HCT116 (cell line): ENCODE results near the gene ZWILCH. TPM values are rescaled to one million over a fixed set of nuclear protein-coding genes. Genes with fewer than 3 reads are reported as not detected.

Experiments used
- ATAC-seq: fragments of 200-7000 bp; cut with Tn5 transposase; 2 replicates; pipeline ENCODE4 v1.9.1; 2020; ENCODE audit warnings: mild to moderate bottlenecking, moderate library complexity
- BruUV-seq: library from RNA; stranded (reverse); fragments of 400-500 nt; replicated peaks from 2 replicates; lab custom pipeline; 2021; lab: Mats Ljungman, UMichigan
- CTCF ChIA-PET: fragments of 300-600 bp; sonication (Branson Sonifier 250); formaldehyde crosslinking; loops from one replicate; lab custom pipeline; 2021; ENCODE audit warnings: antibody characterized with exemption; lab: Charles Lee
- POLR2A ChIA-PET: fragments of 300-600, 350-600 bp; sonication (Branson Sonifier 250); formaldehyde crosslinking; loops from one replicate; lab custom pipeline; 2021; ENCODE audit warnings: antibody characterized with exemption; lab: Charles Lee
- RAD21 ChIA-PET, 2 experiments: fragments of 300-600 bp; sonication (Branson Sonifier 250); formaldehyde crosslinking; loops; one replicate each; lab custom pipeline; 2023; ENCODE audit warnings: low total read pairs in 2 of 2; ENCODE audit not compliant: uncharacterized antibody in 2 of 2, unreplicated experiment in 2 of 2, low non-redundant PET in 1 of 2; lab: Charles Lee
- DNase-seq: peaks from one replicate; pipeline ENCODE4 v3.0.0-alpha.2; 2010; ENCODE audit warnings: low read depth, low spot score
- H2AFZ ChIP-seq: fragments of 200-600 bp; shearing (Covaris generic), sonication (generic); 2 replicates; pipeline ENCODE4 v1.6.1; 2017; ENCODE audit warnings: low read depth, mixed run types, mixed read lengths, antibody characterized with exemption, low read length; ENCODE audit not compliant: poor library complexity, severe bottlenecking
- H3K27ac ChIP-seq: 2 replicates; pipeline ENCODE4 v1.5.1; 2012; ENCODE audit warnings: low read depth, low read length
- H3K27me3 ChIP-seq: fragments of 200-600 bp; sonication (generic); 2 replicates; pipeline ENCODE4 v1.6.1; 2016; ENCODE audit warnings: mixed run types, low read length, mixed read lengths; ENCODE audit not compliant: insufficient read depth
- H3K36me3 ChIP-seq, 2 experiments: fragments of 200-500 bp in 1 of 2; fragments of 200-600 bp in 1 of 2; sonication (Bioruptor generic) in 1 of 2; sonication (generic) in 1 of 2; 2 replicates each; pipeline versions ENCODE4 v1.5.1 to v1.6.1; 2014 to 2016; ENCODE audit warnings: low read length in 2 of 2, inconsistent platforms in 1 of 2, mixed read lengths in 1 of 2, mixed run types in 1 of 2; ENCODE audit not compliant: insufficient read depth in 2 of 2, control insufficient read depth in 1 of 2
- H3K4me1 ChIP-seq, 2 experiments: fragments of 200-600 bp in 1 of 2; sonication (generic) in 1 of 2; 2 replicates each; pipeline versions ENCODE4 v1.5.1 to v1.6.1; 2012 to 2017; ENCODE audit warnings: low read length in 2 of 2, inconsistent platforms in 1 of 2, mild to moderate bottlenecking in 1 of 2, mixed read lengths in 1 of 2, mixed run types in 1 of 2, moderate library complexity in 1 of 2; ENCODE audit not compliant: insufficient read depth in 2 of 2, control insufficient read depth in 1 of 2
- H3K4me2 ChIP-seq: fragments of 200-600 bp; sonication (generic); 2 replicates; pipeline ENCODE4 v1.6.1; 2017; ENCODE audit warnings: mixed run types, low read length, mixed read lengths
- H3K4me3 ChIP-seq, 2 experiments: fragments of 200-600 bp in 1 of 2; sonication (generic) in 1 of 2; replicated peaks in 1 of 2; 2 replicates each; pipeline ENCODE4 v1.5.1; 2011 to 2016; ENCODE audit warnings: low read length in 2 of 2, control low read depth in 1 of 2, low read depth in 1 of 2, mild to moderate bottlenecking in 1 of 2, mixed read lengths in 1 of 2, mixed run types in 1 of 2
- H3K79me2 ChIP-seq: fragments of 200-600 bp; sonication (generic); 2 replicates; pipeline ENCODE4 v1.6.1; 2017; ENCODE audit warnings: mild to moderate bottlenecking, mixed run types, low read length, moderate library complexity, mixed read lengths; ENCODE audit not compliant: insufficient read depth
- H3K9ac ChIP-seq: fragments of 200-600 bp; sonication (generic); 2 replicates; pipeline ENCODE4 v1.6.1; 2016; ENCODE audit warnings: low read length, mixed read lengths
- H3K9me2 ChIP-seq: fragments of 200-600 bp; sonication (generic), shearing (Covaris generic); 2 replicates; pipeline ENCODE4 v1.6.1; 2017; ENCODE audit warnings: mixed run types, mild to moderate bottlenecking, moderate library complexity; ENCODE audit not compliant: insufficient read depth
- H3K9me3 ChIP-seq, 2 experiments: fragments of 200-500 bp in 1 of 2; fragments of 200-600 bp in 1 of 2; sonication (Bioruptor generic) in 1 of 2; sonication (generic) in 1 of 2; 2 replicates each; pipeline ENCODE4 v1.6.1; 2014 to 2017; ENCODE audit warnings: low read length in 2 of 2, mixed read lengths in 2 of 2, inconsistent platforms in 1 of 2, low read depth in 1 of 2, mild to moderate bottlenecking in 1 of 2, mixed run types in 1 of 2, moderate library complexity in 1 of 2; ENCODE audit not compliant: control insufficient read depth in 1 of 2, insufficient read depth in 1 of 2
- H4K20me1 ChIP-seq: fragments of 200-600 bp; sonication (generic), shearing (Covaris generic); 2 replicates; pipeline ENCODE4 v1.6.1; 2017; ENCODE audit warnings: mixed run types, mild to moderate bottlenecking, moderate library complexity; ENCODE audit not compliant: insufficient read depth
- ATF3 ChIP-seq: IDR thresholded peaks from 2 replicates; pipeline ENCODE4 v1.6.1; 2012
- CBX3 ChIP-seq: IDR thresholded peaks from 2 replicates; pipeline ENCODE4 v1.6.1; 2012; ENCODE audit warnings: low read depth
- CEBPB ChIP-seq: IDR thresholded peaks from 2 replicates; pipeline ENCODE4 v1.6.1; 2012; ENCODE audit warnings: low read depth
- CTCF ChIP-seq, 3 experiments: fragments of 200-600 bp in 1 of 3; sonication (generic) in 1 of 3; IDR thresholded peaks in 2 of 3; conservative IDR thresholded peaks in 1 of 3; 2 replicates each; pipeline ENCODE4 v1.5.1; 2012 to 2017; ENCODE audit warnings: low read depth in 2 of 3, low read length in 2 of 3, antibody characterized with exemption in 1 of 3, borderline replicate concordance in 1 of 3, control low read depth in 1 of 3, mild to moderate bottlenecking in 1 of 3, mixed read lengths in 1 of 3, mixed run types in 1 of 3, moderate library complexity in 1 of 3; ENCODE audit not compliant: insufficient read depth in 1 of 3
- ELF1 ChIP-seq: IDR thresholded peaks from 2 replicates; pipeline ENCODE4 v1.6.1; 2012; ENCODE audit warnings: low read depth, borderline replicate concordance
- EZH2 ChIP-seq: fragments of 200-600 bp; sonication (generic); IDR thresholded peaks from 2 replicates; pipeline ENCODE4 v1.6.1; 2017; ENCODE audit warnings: antibody characterized with exemption, mixed run types
- EZH2phosphoT487 ChIP-seq: fragments of 200-600 bp; IDR thresholded peaks from 2 replicates; pipeline ENCODE4 v1.6.1; 2018; ENCODE audit warnings: antibody characterized with exemption, borderline replicate concordance
- FOSL1 ChIP-seq: IDR thresholded peaks from 2 replicates; pipeline ENCODE4 v1.6.1; 2012; ENCODE audit warnings: low read depth
- JUND ChIP-seq: IDR thresholded peaks from 2 replicates; pipeline ENCODE4 v1.6.1; 2012
- MAX ChIP-seq: IDR thresholded peaks from 2 replicates; pipeline ENCODE4 v1.6.1; 2012
- POLR2A ChIP-seq: IDR thresholded peaks from 2 replicates; pipeline ENCODE4 v1.7.0; 2011; ENCODE audit warnings: borderline replicate concordance; ENCODE audit not compliant: insufficient read depth, insufficient read length; ENCODE audit errors: extremely low read depth
- POLR2AphosphoS5 ChIP-seq: IDR thresholded peaks from 2 replicates; pipeline ENCODE4 v1.6.1; 2011; ENCODE audit warnings: mild to moderate bottlenecking, low read depth, low read length, moderate library complexity
- RAD21 ChIP-seq: IDR thresholded peaks from 2 replicates; pipeline ENCODE4 v1.6.1; 2012; ENCODE audit warnings: low read depth, mild to moderate bottlenecking
- SIN3A ChIP-seq: IDR thresholded peaks from 2 replicates; pipeline ENCODE4 v1.6.1; 2012; ENCODE audit warnings: low read depth
- SRF ChIP-seq: IDR thresholded peaks from 2 replicates; pipeline ENCODE4 v1.6.1; 2012; ENCODE audit warnings: low read depth
- TCF7L2 ChIP-seq: IDR thresholded peaks from 2 replicates; pipeline ENCODE4 v1.7.0; 2011; ENCODE audit warnings: borderline replicate concordance, inconsistent platforms; ENCODE audit not compliant: insufficient read depth, insufficient read length; ENCODE audit errors: extremely low read depth
- YY1 ChIP-seq: IDR thresholded peaks from 2 replicates; pipeline ENCODE4 v1.6.1; 2011; ENCODE audit warnings: low read length, low read depth, moderate library complexity, mild to moderate bottlenecking; ENCODE audit not compliant: insufficient replicate concordance; ENCODE audit errors: extremely low read depth
- ZFX ChIP-seq: fragments of 450-650 bp; IDR thresholded peaks from 2 replicates; pipeline ENCODE4 v1.6.1; 2017
- ZNF274 ChIP-seq: fragments of 200-500 bp; sonication (Bioruptor generic); IDR thresholded peaks from 2 replicates; pipeline ENCODE4 v1.6.1; 2014; ENCODE audit warnings: mild to moderate bottlenecking, low read depth, low read length, inconsistent platforms
- intact Hi-C: fragments of 100-400 bp; cut with micrococcal nuclease; formaldehyde crosslinking; loops from 2 replicates; pipeline ENCODE4 v1.10.0; 2022
- total RNA-seq: library from RNA; stranded (reverse); gene quantifications from one replicate; pipeline ENCODE4 v1.2.1, GENCODE V29; 2021; ENCODE audit not compliant: unreplicated experiment

The ZWILCH gene
- total RNA-seq, 1 experiment from 2014 or later, result 25.8 TPM

- Histone ChIP-seq H3K4me2 (no peak overlapping the region), H3K27me3 (no peaks in the 10 kb centered on the region), H4K20me1 (no peaks in the 10 kb centered on the region), H3K4me1 (no peaks in the 10 kb centered on the region), H3K4me3 (no peak overlapping the region), H3K9ac (no peak overlapping the region), H3K9me3 (no peaks in the 10 kb centered on the region), H3K9me2 (no peaks in the 10 kb centered on the region), H3K36me3 (no peaks in the 10 kb centered on the region), H3K79me2 (no peaks in the 10 kb centered on the region), H2AFZ (no peak overlapping the region), H3K27ac (no peak overlapping the region)
- TF ChIP-seq MAX (no peak), EZH2phosphoT487 (no peak), TCF7L2 (no peak), ATF3 (no peak), RAD21 (no peak), CEBPB (no peak), SRF (no peak), POLR2A (no peak), POLR2AphosphoS5 (no peak), CTCF (IDR thresholded peaks at IDR 0.05 in 2 of 3, conservative IDR thresholded peaks at IDR 0.05 in 1 of 3; ENCODE audit: borderline replicate concordance in 1 of 3, insufficient read depth in 1 of 3, low read depth in 2 of 3, low read length in 2 of 3) (no peak), ELF1 (no peak), EZH2 (no peak), YY1 (no peak), ZNF274 (no peak), SIN3A (no peak), JUND (no peak), CBX3 (no peak), ZFX (no peak), FOSL1 (no peak)
- DNase-seq (no peak), ATAC-seq (no peak)
- POLR2A ChIA-PET, result no interaction called here
- BruUV-seq, result no TSS peak
- RAD21 ChIA-PET, result no interaction called here
- intact Hi-C loops, result no loop called here
- CTCF ChIA-PET, result interaction anchor here (1.0 kb wide), 1 partner anchor 9 kb away, joined by 3 read pairs; no protein-coding TSS in a partner anchor
These were observed 53.1 kb downstream of the ZWILCH start for GRCh38 chr15:66558271-66558670.
